HG03108 (cell line): ENCODE measurements around the gene SLC2A11.

Source experiments
- ATAC-seq: cut with Tn5 transposase; IDR thresholded peaks from one replicate; pipeline ENCODE4 v1.9.1; 2021; ENCODE audit warnings: moderate library complexity; ENCODE audit not compliant: unreplicated experiment

Gene SLC2A11

GRCh38 chr22:23857606-23858483 is at the start of gene SLC2A11:
Gene SLC2A11, plus strand, starts transcription at chr22:23857875. Its CDS starts 125 bp downstream, at chr22:23858000.
- ATAC-seq = peak; percentile 90

- ATAC-seq = no peak
Measured at GRCh38 chr22:23812378-23812777, 45.3 kb upstream of the SLC2A11 start.

- ATAC-seq = no peak
Measured at GRCh38 chr22:23815541-23816155, 42.0 kb upstream of the SLC2A11 start.

- ATAC-seq = no peak
Measured at GRCh38 chr22:23816156-23816976, 41.3 kb upstream of the SLC2A11 start.

GRCh38 chr22:23817146-23817545 is 40.5 kb upstream of the SLC2A11 start:
- ATAC-seq = no peak

GRCh38 chr22:23818541-23818940 is 39.1 kb upstream of the SLC2A11 start:
- no peak for ATAC-seq

- ATAC-seq = no peak
Measured at GRCh38 chr22:23820748-23821211, 36.9 kb upstream of the SLC2A11 start.

- ATAC-seq = no peak
Measured at GRCh38 chr22:23822101-23822671, 35.5 kb upstream of the SLC2A11 start.

GRCh38 chr22:23823331-23823791 is 34.3 kb upstream of the SLC2A11 start:
- ATAC-seq = no peak

- no peak for ATAC-seq
Measured at GRCh38 chr22:23824476-23825245, 33.0 kb upstream of the SLC2A11 start.

- no peak for ATAC-seq
Measured at GRCh38 chr22:23825246-23825905, 32.3 kb upstream of the SLC2A11 start.

GRCh38 chr22:23826510-23827350 is 30.9 kb upstream of the SLC2A11 start:
- ATAC-seq = no peak

- no peak for ATAC-seq
Measured at GRCh38 chr22:23827351-23827995, 30.2 kb upstream of the SLC2A11 start.

GRCh38 chr22:23828800-23829680 is 28.6 kb upstream of the SLC2A11 start:
- ATAC-seq = no peak

- ATAC-seq = no peak
Measured at GRCh38 chr22:23829845-23830372, 27.8 kb upstream of the SLC2A11 start.

GRCh38 chr22:23831261-23831660 is 26.4 kb upstream of the SLC2A11 start:
- ATAC-seq = no peak

GRCh38 chr22:23831781-23832180 is 25.9 kb upstream of the SLC2A11 start:
- ATAC-seq = no peak
